Vagina (tissue), 2 donors: ENCODE data around the gene IQCM. TPM values are rescaled to one million over a fixed set of nuclear protein-coding genes. Genes with fewer than 3 reads are reported as not detected.

Experiments used
- DNase-seq, 2 donors: peaks; one replicate each; pipeline ENCODE4 v3.0.0-alpha.2; 2017; ENCODE audit errors: extremely low spot score in 2 of 2
- H3K27ac ChIP-seq: fragments of 200-600 bp; sonication (generic); one replicate; pipeline ENCODE4 v1.5.1; 2019
- H3K27me3 ChIP-seq: fragments of 200-600 bp; sonication (generic); one replicate; pipeline ENCODE4 v1.5.1; 2019
- H3K36me3 ChIP-seq, 2 donors: fragments of 200-600 bp; sonication (generic); one replicate each; pipeline ENCODE4 v1.5.1; 2017 to 2019
- H3K4me1 ChIP-seq: fragments of 200-600 bp; sonication (generic); one replicate; pipeline ENCODE4 v1.5.1; 2019
- H3K4me3 ChIP-seq, 2 donors: fragments of 200-600 bp; sonication (generic); 1 replicate in 1 of 2; 2 replicates in 1 of 2; pipeline ENCODE4 v1.5.1; 2016 to 2019
- H3K9me3 ChIP-seq: fragments of 200-600 bp; sonication (generic); one replicate; pipeline ENCODE4 v1.5.1; 2019
- CTCF ChIP-seq, 3 experiments: fragments of 450-650 bp in 2 of 3; fragments of 200-600 bp in 1 of 3; sonication (generic) in 1 of 3; IDR thresholded peaks; one replicate each; pipeline ENCODE4 v1.5.1; 2017 to 2019; ENCODE audit warnings: antibody characterized with exemption in 3 of 3, mild to moderate bottlenecking in 2 of 3, moderate library complexity in 2 of 3
- POLR2A ChIP-seq, 2 donors: fragments of 450-650 bp; IDR thresholded peaks; one replicate each; pipeline ENCODE4 v1.6.1; 2017; ENCODE audit warnings: antibody characterized with exemption in 2 of 2, mild to moderate bottlenecking in 2 of 2, moderate library complexity in 2 of 2
- POLR2AphosphoS5 ChIP-seq, 2 donors: sonication (generic); formaldehyde crosslinking; IDR thresholded peaks; one replicate each; pipeline ENCODE4 v1.9.0; 2017; ENCODE audit warnings: antibody characterized with exemption in 2 of 2, mild to moderate bottlenecking in 2 of 2, low read depth in 1 of 2; ENCODE audit not compliant: insufficient read depth in 1 of 2
- intact Hi-C: fragments of 100-400 bp; cut with DNase I; formaldehyde crosslinking; loops from one replicate; pipeline ENCODE4 v1.15.1; 2023
- total RNA-seq: library from RNA; depleted of rRNA; stranded (reverse); fragments of >200 nt; gene quantifications from one replicate; pipeline ENCODE4 v1.2.3, GENCODE V29; 2016

IQCM gene
- total RNA-seq, 1 donor from 2014 or later: not detected

- Histone ChIP-seq H3K4me1 (no peaks in the 10 kb centered on the region), H3K27me3 (no peaks in the 10 kb centered on the region), H3K4me3 (no peak overlapping the region), H3K36me3 (no peaks in the 10 kb centered on the region), H3K27ac (no peak overlapping the region), H3K9me3 (no peaks in the 10 kb centered on the region)
- TF ChIP-seq POLR2A (IDR thresholded peaks at IDR 0.05): no peak
- no peak for TF ChIP-seq POLR2AphosphoS5 (IDR thresholded peaks at IDR 0.05; ENCODE audit: insufficient read depth in 1 of 2, low read depth in 1 of 2)
- TF ChIP-seq CTCF (IDR thresholded peaks at IDR 0.05): no peak
- intact Hi-C loops: no loop called here
- no peak for DNase-seq
Observed at GRCh38 chr4:149706942-149707341, 108.7 kb downstream of the IQCM start.

- Histone ChIP-seq H3K9me3 (no peaks in the 10 kb centered on the region), H3K27ac (no peak overlapping the region), H3K4me3 (no peak overlapping the region), H3K27me3 (no peaks in the 10 kb centered on the region), H3K36me3 (no peaks in the 10 kb centered on the region), H3K4me1 (no peaks in the 10 kb centered on the region)
- intact Hi-C loops: no loop called here
- TF ChIP-seq POLR2A (IDR thresholded peaks at IDR 0.05): no peak
- no peak for DNase-seq
Observed at GRCh38 chr4:149702414-149703293, 113.0 kb downstream of the IQCM start.

GRCh38 chr4:149701435-149702156 lies 114.0 kb downstream of the IQCM start:
- Histone ChIP-seq H3K36me3 (no peaks in the 10 kb centered on the region), H3K4me1 (no peaks in the 10 kb centered on the region), H3K4me3 (no peak overlapping the region), H3K27me3 (no peaks in the 10 kb centered on the region), H3K9me3 (no peaks in the 10 kb centered on the region), H3K27ac (no peak overlapping the region)
- intact Hi-C loops: no loop called here
- no peak for DNase-seq
- TF ChIP-seq POLR2A (IDR thresholded peaks at IDR 0.05) (no peak), POLR2AphosphoS5 (IDR thresholded peaks at IDR 0.05; ENCODE audit: insufficient read depth in 1 of 2, low read depth in 1 of 2) (no peak), CTCF (IDR thresholded peaks at IDR 0.05) (no peak)

- Histone ChIP-seq H3K27me3 (no peaks in the 10 kb centered on the region), H3K27ac (no peak overlapping the region), H3K9me3 (no peaks in the 10 kb centered on the region), H3K36me3 (no peaks in the 10 kb centered on the region), H3K4me1 (no peaks in the 10 kb centered on the region), H3K4me3 (no peak overlapping the region)
- no peak for DNase-seq
- intact Hi-C loops: no loop called here
- no peak for TF ChIP-seq CTCF (IDR thresholded peaks at IDR 0.05)
- TF ChIP-seq POLR2A (IDR thresholded peaks at IDR 0.05): no peak
- TF ChIP-seq POLR2AphosphoS5 (IDR thresholded peaks at IDR 0.05; ENCODE audit: insufficient read depth in 1 of 2, low read depth in 1 of 2): no peak
Observed at GRCh38 chr4:149700272-149700671, 115.4 kb downstream of the IQCM start.

- no peaks in the 10 kb centered on the region for H3K27me3 ChIP-seq
- DNase-seq: no peak
- no peak overlapping the region for H3K4me3 ChIP-seq
- no peaks in the 10 kb centered on the region for H3K4me1 ChIP-seq
- H3K27ac ChIP-seq: no peak overlapping the region
- TF ChIP-seq CTCF (IDR thresholded peaks at IDR 0.05) (no peak), POLR2A (IDR thresholded peaks at IDR 0.05) (no peak), POLR2AphosphoS5 (IDR thresholded peaks at IDR 0.05; ENCODE audit: insufficient read depth in 1 of 2, low read depth in 1 of 2) (no peak)
- H3K36me3 ChIP-seq: no peaks in the 10 kb centered on the region
- intact Hi-C loops: no loop called here
- H3K9me3 ChIP-seq: no peaks in the 10 kb centered on the region
Observed at GRCh38 chr4:149699642-149700041, 116.0 kb downstream of the IQCM start.
